HTR-8/SVneo (cell line): ENCODE data around the gene DHX16.
A peak's percentile ranks its signal among the peaks of the same experiment; 100 is the strongest.

Source experiments
- DNase-seq: peaks from one replicate; pipeline ENCODE4 v3.0.0; 2011; ENCODE audit warnings: low spot score, mixed read lengths; ENCODE audit not compliant: insufficient read length
- FAIRE-seq: peaks from 2 replicates; lab custom pipeline; 2011; peaks lifted over from hg19 to GRCh38; lab: Jason Lieb, UNC

Gene DHX16

DNA sequence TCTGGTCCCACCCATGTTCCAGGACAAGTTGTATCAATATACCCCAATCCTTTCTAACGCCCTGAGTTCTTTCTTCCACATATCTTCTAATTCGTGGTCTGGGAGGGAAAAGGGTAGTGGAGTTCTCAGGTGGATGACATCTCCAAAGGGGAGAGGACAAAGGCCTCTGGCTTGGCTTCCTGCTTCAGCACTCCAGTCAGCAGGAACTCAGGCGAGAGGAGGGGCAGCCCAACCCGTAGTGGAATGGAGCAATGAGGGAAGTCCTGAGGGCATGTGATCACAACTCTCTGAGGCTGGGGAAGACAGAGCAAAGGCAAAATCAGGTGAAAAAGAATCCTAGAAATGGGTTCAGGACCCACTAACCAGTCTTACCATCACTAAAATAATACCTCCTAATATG lies 27.5 kb upstream of the DHX16 start:
- no peak for DNase-seq
- no peak for FAIRE-seq

DNA sequence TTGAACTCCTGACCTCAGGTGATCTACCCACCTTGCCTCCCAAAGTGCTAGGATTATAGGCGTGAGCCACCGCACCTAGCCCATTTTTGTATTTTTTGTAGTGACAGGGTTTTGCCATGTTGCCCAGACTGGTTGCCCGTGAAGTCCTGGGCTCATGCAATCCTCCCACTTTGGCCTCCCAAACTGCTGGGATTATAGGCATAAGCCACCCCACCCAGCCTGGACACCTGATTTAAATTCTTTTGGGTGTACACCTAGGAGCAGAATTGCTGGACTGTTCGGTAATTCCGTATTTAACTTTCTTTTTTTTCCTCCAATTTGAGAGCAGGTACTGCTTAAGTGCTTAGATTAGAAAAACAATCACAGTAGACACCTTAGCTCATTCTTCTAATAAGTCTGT lies 23.6 kb upstream of the DHX16 start:
- no peak for FAIRE-seq

DNA sequence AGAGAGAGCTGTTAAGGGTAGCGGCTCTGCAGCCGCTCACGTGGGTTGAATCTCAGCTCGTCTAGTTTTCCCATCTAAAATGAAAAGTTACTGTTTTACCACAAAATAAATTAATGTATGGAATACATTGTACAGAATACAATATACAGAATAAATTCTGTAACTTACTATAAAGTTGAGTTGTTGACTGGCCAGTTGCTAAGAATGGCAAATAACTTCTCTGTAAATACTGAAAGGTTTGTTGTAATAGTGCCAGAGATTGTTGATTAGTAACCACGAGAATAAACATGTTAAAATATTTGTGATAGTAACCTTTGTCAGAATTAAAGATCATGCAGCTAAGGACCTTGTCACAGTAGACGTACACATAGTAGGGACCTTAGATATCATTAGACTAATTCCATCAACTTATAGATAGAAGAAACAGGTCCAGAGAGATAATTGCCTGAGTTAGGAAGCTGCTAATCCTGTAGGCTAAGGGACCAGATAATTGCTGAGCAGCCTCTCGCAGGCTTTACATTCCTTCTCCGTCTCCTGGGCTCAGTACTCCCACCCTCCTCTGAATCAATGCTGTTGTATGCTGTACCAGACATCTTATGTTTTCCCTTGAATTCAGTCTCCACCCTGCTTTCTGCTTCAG lies 18.5 kb upstream of the DHX16 start:
- FAIRE-seq (no peak), DNase-seq (no peak)

More for the DNA sequence above, 23.6 kb upstream of the DHX16 start:
- DNase-seq: no peak

DNA sequence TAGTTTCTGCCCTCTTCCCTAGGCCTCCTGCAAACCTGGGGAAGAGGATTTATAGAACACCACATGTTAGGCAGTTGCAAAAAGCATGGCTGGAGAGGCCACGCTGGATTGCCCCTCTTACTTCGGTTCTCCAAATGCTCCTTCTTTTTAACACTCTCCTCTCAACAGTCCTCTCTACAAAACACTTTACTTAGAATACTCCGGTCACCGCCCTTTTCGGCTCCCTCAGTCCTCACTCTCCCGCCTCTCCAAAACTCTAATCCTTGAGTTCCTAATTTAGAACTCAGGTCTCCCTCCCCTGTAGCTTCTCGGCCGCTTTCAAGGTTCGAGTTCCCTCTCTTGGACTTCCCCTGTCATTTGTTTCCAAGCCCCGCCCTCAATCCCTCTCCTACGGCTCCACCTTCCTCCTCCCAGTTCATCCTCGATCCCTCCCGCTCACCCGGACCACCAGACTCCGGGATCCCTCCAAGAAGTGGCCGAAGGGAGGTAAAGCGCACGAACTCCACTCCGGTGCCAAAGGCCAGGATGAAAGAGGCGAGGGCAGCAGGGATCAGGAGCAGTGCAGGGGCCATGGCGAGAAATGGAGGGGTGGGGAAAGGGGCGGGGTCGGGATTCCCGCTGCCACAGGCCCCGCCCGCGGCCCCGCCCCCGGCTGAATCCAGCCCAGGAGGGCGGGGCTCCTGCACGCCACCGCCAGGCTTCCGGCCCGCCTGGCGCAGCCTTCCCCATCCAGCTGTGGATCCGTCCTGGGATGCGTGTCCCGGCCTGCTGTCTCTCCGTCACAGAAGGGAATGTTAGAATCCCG lies 17.8 kb upstream of the DHX16 start, which contains the start of gene NRM:
TSS of gene NRM (minus strand) at position 582 of the 805 bp plus-strand sequence. CDS start at position 572, 10 bp downstream.
- peak; percentile 87 for DNase-seq
- FAIRE-seq: peak; percentile 54

DNA sequence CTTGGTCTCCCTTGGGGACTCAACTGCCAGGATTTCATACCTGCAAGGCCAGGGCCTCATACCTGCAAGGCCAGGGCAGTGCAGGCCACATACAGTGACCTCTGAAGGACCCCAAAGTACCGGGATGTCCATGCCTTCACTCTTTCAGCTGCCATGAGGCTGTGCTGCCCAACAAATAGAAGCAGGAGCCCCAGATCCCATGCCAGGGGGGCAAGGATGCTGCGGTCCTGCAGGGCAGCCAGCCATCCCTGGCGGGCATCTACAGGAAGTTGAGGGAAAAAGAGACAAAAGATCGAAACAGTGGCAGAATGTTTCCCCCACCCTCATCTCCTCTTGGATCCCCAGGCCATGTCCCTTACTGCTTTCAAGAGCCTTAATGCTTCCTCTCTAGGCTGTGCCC lies 17.2 kb upstream of the DHX16 start:
- DNase-seq (no peak), FAIRE-seq (no peak)

DNA sequence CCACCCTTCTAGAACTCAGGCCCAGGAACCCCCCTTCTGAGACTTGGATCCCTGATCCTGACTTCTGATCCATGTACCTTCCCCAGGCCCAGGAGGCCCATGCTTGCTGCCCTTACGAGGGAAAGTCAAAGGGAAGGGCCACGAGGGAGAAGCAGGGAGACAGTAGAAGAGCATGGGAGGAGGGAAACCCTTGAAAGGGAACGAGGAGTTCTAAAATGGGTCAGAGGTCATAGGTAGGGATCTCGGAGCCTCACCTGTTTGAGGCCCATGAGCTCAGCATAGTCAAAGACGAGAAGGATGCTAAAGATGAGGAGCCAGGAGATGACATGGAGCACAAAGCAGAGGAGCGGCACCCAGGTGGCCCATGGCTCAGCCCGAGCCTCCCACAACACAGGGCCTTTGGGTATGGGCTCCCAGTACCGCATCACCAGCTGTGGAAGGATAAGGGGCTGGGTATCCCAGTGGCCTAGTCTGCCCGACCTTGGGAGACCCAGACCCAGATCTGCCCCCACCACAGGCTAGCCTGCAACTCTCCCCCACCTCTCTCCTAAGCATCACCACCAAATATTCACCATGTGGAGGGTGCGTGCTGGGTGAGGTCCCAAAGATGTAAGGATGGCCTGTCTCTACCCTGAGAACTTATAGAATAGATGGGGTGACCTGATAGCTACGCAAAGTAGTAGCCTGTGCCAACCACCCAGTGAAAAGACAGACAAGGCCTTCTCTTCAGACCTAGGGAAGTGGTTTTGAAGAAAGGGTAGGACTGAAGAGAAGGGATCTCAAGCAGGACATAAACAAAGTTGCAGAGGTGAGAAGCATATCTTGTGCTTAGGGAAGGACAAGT lies 16.4 kb upstream of the DHX16 start:
- FAIRE-seq (no peak), DNase-seq (no peak)

DNA sequence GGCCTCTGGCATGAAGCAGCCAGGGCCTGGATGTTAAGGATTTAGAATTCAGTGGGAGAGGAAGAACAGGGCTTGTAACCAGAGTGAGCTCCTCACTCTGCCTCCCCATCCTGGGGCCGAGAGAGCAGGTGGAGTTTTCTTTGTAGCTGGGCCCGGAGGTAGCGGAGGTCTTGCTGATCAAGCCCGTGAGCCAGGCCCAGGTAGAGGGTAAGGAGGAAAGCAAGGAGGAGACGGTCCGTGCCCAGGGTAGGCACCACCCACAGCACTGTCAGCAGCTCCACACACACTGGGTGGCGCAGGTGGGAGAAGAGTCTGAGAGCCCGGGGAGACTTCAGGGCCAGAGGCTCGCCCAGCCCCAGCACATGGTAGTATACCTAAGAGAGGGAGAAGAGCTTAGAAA lies 15.8 kb upstream of the DHX16 start:
- DNase-seq: no peak
- FAIRE-seq: no peak

DNA sequence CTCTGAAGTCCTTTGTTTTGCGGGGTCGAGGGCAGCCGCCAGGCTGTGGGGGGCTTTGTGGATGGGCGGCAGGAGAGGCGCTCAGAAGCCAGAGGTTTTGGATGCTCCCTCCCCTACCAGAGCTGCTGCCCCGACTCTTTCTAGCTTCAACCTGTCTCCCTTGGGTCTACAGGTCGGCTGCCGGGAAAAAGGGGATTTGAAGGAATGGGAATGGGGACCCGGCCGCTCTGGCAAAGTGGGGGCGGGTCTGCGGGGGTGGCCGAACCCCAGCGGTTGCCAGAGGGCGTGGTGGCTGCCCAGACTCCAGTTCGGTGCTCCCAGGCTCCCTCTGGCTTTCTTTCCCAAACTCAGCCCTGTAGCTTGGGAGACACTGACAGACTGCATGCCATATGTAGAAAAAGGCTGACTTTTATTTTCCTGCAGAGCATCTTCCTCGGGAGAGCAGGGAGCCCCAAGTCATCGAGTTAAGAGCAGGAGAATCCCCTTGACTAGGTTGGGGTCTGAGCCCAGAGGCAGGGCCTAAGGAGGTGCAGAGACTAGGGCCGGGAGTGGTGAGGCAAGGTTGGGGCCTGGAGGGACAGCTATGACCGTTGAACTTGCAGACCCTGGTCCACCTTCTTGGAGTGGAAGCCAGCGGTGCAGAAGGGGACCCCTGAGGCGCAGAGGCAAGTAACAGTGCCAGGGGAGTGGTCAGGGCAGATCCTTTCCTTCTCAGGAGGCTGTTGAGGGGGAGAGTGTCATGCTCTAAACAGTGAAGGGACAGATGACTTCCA lies 15.0 kb upstream of the DHX16 start:
- FAIRE-seq (no peak), DNase-seq (no peak)

DNA sequence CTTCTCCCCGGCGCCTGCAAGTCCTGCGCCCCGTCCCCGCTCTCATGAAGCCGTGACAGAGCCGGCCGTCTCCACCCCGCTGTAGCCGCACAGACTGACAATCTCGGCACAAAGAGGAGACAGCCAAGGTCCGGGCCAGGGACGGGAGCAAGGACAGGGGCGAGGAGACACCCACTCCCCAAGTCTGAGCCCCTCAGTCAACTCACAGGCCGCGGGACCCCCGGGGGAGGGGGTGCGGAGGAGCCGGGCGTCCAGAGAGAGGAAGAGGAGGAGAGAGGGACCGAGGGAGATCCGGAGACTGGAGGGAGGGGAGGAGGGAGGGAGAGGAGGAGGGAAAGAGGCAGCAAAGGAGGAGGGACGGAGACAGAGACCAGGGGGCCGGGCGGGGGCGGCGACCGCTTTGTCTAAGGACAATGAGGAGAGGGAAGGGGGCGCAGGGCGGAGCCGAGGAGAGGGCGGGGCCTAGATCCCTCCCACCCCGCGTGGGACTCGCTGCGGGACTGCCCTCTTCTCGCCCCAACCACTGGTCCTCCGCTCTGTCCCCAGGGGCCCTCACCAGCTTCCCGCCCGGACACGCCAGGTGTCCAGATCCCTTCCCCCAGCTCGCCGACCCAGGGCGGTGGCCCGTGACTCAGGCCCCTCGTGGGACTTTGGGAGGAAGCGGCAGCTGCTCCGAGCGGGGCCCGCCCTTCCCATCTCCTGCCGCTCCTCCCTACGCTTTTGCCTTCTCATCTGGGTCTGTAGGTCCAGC lies 14.3 kb upstream of the DHX16 start:
- FAIRE-seq: peak; percentile 83
- DNase-seq: peak; percentile 84

DNA sequence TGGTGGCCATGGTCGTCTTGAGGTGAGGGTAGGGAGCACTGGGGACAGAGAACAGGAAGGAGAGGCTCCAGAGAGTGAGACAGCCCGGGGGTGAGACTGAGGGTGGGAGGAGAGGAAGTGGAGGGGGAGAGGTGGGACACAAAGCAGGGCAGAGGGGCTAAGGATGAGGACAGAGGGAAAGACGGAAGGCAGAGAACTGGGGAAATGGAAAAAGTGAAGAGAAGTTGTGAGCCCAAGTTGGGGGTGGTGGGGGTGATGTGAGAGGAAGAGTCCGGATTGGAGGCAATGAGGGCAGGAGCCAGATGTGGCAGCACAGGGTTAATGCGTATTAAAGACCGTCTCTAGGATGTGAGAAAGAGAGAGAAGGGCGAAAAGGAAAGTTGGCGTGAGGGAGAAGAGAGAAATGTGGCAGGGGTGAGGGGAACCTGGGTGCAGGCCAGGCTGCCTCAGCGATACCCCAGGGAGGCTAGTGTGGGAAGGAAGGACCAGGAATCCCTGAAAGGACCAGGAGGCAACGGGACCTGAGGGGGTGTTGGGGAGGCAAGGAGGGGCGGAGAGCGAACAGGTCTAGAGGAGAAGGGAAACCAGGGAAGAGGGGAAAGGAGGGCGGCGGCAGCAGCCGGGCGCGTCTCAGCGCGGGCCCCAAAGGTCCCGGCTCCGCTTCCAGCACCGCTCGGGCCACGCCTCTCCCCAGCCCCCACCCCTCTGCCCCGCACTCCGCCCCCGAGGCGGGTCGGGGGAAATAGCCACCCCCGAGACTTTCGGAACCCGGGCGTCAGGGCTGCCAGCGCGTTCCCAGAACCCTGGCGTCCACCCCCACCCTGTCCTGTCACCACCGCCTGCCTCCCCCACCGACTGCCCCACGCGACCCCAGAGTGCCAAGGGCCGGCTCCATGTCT lies 13.5 kb upstream of the DHX16 start, which contains the start of gene PPP1R18:
TSS of gene PPP1R18 (minus strand) at position 637 of the 899 bp plus-strand sequence. CDS start at position 10, 627 bp downstream.
- no peak for DNase-seq
- FAIRE-seq: no peak

DNA sequence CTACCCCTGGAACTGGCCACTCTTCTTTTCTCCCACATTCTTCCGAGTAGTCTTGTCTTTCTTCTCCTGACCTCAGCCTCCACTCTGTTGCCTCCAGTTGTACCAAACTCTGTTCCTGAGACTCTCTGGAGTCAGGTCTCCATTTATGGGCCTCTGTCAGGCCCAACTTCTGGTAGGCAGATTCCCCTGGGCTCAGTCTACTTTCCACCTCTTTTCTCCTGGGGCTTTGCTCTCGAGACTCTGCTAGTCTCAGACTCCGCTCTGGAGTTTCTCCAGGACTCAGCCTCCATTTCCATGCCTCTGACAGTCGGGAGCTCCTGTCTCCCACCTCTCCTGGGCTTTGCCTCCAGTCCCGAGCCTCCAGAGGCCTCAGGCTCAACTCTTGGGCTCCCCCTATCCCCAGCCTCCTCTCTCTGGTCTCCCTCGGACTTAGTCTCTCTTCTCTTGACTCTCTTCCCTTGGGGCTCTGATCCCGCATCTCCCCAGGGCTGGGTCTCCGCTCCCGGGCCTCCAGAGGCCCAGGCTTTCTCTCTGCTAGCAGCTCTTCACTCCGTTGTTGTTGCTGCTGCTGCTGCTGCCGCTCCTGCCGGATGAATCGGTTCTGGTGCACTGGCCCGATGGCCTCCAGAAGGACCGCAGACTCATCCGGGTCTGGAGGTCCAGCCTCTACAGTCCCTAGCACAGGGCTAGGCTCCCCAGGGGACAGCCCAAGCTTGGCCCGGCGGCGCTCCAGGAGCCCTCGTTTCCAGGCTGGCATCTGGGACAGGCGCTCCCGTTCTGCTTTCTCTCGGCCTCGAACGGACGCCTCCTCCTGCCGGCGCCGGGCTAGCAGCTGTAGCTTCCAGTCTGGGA lies 12.6 kb upstream of the DHX16 start:
- FAIRE-seq (no peak), DNase-seq (no peak)

DNA sequence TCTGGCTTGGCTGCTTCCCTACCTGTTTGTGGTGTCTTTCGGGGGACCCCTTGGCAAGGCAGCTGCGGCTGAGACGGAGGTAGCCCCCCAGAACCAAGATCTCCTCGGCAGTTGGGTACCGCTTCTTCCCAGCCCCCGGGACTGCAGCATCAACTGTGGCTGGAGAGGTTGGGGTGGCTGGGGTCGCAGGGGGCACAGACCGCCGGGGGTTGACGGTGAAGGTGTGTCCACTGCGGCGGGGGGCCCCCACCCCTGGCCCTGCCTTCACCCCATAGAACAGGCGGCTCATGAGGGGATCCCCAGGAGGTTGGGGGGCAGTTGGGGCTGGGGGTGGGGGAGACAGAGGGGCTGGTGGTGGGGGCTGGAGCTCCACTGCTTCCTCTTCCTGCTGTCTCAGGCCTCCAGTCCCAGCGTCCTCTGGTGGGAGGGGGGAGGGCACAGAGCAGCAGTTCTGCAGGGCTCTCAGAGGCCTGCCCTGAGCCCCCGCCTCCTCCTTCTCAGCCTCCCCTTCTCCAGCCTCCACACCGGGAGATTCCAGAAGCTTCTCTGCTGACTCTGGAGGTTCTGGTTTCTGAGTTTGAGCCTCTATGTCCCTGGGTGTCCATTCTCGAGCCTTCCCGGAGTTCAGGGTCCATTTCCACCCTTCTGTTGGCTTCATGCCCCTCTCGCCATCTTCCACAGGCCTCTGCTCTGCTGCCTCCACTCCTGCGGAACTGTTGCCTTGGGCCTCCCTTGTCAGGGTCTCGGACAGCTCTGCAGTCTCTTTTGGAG lies 11.8 kb upstream of the DHX16 start:
- FAIRE-seq: no peak
- DNase-seq: no peak

DNA sequence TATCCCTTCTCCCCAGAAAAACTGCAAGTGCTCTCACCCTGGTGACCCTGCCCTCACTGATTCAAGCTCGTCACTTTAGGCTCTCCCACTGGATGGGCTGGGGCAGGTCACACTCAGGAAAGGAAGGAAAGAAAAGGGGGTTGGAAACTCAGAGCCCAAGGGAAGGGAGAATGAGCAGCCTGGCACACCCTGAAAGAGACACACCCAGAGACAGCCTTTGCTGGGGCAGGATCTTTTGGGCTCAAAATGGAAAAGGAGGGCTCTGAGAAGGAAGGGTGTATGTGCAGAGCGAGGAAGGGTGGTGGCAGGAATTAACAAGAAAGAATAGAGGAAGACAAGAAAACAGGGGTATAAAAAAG lies 11.2 kb upstream of the DHX16 start:
- FAIRE-seq: no peak
- no peak for DNase-seq

DNA sequence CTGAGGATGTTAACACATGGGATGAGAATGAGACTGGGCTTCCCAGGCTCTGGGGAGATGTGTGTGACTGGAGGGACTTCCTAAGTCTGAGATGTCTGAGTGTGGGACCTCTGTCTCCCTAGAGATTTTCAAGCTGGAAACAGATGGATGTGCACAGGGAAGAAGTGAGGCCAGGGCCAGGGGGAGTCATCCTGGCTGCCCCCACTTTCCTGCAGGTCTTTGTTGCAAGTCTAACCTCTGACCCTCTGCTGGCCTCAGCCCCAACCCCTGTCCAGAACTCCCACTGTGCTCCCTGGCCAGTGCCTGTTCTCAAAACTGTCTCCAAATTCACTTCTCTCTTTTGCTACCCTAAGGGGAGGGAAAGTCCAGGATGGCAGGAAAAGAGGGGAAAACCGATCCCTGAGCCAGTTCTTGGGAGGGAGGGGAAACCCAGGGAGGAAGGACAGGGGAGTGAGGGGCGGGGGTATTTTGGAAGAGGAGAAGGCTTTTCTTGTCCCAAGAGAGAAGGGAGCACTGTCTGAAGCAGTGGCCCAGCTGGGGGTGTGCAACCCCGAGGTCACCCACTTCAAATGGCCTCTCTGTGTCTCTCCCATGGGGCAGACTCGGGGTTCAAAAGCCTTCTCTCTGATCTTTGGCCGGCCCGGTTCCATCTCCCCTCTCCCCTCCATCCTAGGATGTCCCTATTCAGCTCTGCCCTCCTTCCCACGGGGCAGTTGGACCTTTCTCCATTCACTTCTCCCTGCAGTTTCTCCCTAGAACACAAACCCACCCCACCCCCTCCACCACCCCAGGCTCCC lies 10.6 kb upstream of the DHX16 start:
- FAIRE-seq (no peak), DNase-seq (no peak)

DNA sequence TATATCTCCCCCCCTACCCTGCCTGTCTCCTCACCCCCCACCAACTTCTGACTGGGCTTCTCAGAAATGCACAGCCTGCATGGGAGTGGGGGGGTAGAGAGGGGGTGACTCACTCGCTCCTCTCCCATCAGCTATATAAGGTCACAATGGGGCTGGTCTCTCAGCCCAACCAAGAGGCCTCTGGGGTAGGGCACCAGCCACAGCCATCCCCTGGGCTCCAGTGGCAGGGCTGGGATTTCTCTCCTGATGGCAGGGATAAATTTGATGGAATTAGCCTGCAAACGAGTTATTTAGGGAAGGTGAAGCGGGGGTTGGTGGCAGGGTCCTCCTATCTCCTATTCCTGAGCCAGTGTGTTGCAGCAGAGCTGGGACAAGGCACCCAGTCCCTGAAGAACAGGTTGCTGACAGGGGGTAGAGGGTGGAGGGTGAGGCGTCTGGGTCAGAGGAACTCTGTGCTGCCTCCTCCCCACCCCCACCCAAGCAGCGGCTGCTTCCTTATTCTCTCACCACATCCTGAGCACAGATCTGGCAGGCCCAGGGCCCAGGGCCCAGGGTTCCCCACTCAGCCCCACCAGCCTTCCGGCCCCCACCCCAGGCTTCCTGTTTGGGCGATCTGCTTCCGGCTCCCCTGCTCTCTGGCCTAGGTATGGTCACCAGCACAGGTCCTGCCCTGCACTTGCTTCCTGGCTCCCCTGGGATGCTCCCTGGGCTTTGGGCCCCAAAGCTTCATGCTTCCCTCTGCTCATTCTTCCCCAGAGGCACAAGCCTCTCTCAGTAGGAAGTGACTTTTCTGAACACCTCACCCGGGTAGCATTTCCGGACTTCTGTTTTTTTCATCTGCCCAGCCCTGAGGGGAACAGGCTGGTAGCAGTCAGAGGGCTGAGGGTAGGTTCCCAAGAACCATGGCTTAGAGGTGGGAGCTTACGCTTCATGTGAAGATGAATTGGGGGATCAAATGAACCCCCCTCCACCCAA lies 9.6 kb upstream of the DHX16 start:
- peak; percentile 73 for DNase-seq
- FAIRE-seq: no peak
